Myocyte (in vitro differentiated cells): Measurements from ENCODE around the gene CPT1A. TPM values are rescaled to one million over a fixed set of nuclear protein-coding genes. Genes with fewer than 3 reads are reported as not detected.

ENCODE experiments used
- DNase-seq: peaks from one replicate; pipeline ENCODE4 v3.0.0-alpha.2; 2012; ENCODE audit warnings: low read depth
- total RNA-seq: library from RNA; depleted of rRNA; stranded (reverse); fragments of >200 nt; gene quantifications from 2 replicates; pipeline ENCODE4 v1.2.3, GENCODE V29; 2014

CPT1A gene
- total RNA-seq, 1 donor from 2014 or later, result 2.8 TPM

GRCh38 chr11:68804786-68805185, 36.9 kb downstream of the CPT1A start:
- no peak for DNase-seq

- DNase-seq, result no peak
Observed at GRCh38 chr11:68803766-68804165, 38.0 kb downstream of the CPT1A start.

DNA sequence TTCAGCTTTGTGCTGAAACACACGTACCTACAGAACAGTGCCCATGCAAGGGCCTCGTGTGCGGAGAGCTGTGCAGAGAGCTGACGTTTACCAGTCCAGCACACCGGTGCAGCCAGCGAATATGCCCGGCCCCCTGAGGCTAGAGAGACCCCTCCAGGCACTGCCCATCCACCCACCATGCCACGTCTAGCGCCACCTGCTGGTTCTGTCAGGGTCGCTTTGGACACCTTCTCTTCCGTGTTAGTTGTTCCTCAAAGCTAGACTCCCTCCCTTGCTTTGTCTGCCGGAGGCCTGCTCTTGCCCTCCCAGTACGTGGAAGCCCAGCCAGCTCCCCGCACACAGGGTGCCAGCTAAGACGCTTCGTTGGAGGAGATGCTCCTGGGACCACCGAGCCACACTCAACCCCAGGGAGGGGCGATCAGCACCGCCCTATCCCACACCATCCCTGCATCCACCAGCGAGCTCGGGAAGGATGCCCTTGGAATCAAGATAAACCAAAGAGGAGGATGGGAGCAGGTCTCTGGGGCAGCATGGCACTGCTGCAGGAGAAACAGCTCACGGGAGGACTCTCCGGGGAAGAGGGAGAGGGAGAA, 43.4 kb downstream of the CPT1A start:
- DNase-seq, result no peak

- DNase-seq, result no peak
Observed at GRCh38 chr11:68796801-68797200, 44.9 kb downstream of the CPT1A start.

DNA sequence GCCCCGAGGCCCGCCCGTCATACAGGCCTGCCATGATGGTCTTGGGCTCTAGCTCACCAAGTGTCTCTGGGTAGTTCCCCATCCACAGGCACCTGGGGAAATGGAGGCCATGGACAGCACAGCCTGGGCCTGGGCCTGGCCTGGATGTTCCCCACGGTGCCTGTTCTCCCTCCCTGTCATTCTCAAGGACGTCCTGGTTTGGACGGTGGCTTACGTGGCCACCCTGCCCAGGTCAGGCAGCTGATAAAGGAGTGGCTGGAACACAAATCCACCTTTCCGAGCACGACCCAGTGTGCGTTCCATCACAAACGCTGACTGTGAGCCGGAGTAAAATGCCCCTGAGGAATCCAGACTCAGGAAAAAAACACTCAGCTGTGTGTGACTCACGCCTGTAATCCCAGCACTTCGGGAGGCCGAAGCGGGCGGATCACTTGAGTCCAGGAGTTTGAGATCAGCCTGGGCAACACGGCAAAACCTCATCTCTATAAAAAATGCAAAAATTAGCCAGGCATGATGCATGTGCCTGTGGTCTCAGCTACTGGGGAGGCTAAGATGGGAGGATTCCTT, 49.2 kb downstream of the CPT1A start:
- DNase-seq, result no peak

- DNase-seq, result no peak
Observed at GRCh38 chr11:68784653-68785052, 57.1 kb downstream of the CPT1A start.

- no peak for DNase-seq
Observed at GRCh38 chr11:68783216-68783821, 58.4 kb downstream of the CPT1A start.

DNA sequence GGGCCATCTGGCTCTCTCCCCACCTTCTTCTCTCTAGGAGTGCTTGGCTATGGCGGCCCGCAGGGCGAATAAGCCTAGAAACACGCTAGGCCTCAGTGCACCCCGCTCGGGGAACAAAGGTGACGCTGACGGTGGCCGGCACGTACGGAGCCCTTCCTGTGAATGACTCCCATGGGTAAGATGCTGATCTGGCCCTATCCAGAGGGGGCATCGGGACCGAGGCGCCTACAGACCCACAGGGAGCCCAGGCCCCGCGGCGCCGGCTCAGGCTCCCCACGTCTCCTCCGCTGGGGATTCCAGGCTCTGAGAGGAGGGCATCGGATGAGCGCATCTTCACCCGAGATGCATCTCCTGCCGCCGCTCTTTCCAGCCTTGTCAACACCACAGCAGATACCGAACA, 59.0 kb downstream of the CPT1A start:
- DNase-seq, result no peak

GRCh38 chr11:68780829-68781228, 60.9 kb downstream of the CPT1A start:
- no peak for DNase-seq

DNA sequence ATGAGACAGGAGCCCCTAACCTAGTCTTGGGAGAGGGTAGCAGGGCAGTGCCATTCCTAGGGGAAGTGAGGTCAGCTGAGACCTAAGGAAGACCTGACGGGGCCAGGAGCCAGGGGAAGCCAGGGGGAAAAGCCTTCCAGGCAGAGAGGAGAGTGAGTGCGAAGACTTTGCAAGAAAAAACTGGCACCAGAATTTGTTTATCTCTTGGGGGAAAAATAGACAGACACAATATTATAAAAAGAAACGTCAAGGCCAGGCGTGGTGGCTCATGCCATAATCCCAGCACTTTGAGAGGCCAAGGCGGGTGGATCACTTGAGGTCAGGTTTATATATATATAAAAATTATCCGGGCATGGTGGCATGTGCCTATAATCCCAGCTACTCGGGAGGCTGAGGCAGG, 63.5 kb downstream of the CPT1A start:
- no peak for DNase-seq

- DNase-seq, result peak; percentile 17
Observed at GRCh38 chr11:68776442-68777235, 65.1 kb downstream of the CPT1A start.

DNA sequence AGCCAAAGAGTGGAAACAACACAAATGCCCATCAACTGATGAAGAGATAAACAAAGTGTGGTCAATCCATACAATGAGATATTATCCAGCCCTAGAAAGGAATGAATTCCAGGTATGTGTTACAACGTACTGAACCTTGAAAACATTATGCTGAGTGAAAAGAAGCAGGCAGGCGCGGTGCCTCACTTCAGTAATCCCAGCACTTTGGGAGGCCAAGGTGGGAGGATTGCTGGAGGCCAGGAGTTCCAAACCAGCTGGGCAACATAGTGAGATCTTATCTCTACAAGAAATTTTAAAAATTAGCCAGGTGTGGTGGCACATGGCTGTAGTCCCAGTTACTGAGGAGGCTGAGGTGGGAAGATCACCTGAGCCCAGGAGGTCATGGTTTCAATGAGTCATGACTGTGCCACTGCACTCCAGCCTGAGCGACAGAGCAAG, 65.7 kb downstream of the CPT1A start:
- DNase-seq, result no peak

GRCh38 chr11:68774194-68774585, 67.5 kb downstream of the CPT1A start:
- no peak for DNase-seq

DNA sequence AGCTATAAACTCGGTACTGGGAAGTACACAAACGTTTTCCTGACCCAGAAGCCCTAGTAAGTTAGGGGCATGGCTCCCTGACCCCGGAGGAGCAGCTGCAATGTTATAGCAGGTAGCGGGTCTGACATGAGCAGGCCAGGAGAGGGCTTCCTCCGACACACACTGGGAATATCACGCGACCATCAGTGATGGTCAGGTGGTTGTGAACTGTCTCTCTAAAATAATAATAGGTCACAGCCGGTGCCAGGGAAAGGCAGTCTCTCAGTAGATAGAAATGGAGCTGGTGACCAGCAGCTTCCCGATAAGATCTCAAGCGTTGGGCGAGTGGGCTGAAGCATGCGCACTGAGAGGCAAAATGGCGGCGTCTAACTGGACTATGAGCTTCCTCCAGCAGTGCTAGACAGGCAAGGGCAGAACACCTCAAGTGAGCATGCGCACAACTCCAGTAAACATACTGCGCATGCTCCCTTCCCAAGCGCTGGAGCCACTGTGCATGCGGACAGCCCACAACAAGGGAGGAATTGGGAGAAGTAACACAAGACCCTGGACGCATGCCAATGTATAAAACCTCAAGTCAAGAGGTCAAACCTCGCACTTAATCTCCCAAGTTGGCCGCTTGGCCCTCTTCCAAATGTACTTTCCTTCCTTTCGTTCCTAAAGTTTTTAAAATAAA, 68.1 kb downstream of the CPT1A start:
- DNase-seq, result peak; percentile 6

DNA sequence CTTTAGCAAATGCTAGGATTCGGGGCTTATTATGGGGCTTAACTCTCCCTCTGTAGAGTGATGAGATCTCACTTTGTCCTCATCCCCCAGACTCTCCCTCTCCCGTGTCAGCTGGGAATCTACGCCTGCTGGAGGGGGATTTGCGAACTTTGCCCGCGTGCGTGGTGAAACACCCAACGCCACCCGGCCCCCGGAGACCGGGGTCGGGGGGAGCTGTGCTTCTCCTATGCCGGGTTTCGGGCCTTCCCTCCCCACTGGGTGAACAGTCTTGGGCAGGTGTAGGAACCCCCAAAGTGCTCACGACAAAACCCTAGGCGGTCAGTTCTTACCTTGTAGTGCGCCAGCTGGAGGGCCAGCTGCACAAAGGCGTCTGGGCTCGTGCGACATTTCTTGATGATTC, 68.8 kb downstream of the CPT1A start:
- no peak for DNase-seq

GRCh38 chr11:68770781-68771180, 70.9 kb downstream of the CPT1A start:
- no peak for DNase-seq

DNA sequence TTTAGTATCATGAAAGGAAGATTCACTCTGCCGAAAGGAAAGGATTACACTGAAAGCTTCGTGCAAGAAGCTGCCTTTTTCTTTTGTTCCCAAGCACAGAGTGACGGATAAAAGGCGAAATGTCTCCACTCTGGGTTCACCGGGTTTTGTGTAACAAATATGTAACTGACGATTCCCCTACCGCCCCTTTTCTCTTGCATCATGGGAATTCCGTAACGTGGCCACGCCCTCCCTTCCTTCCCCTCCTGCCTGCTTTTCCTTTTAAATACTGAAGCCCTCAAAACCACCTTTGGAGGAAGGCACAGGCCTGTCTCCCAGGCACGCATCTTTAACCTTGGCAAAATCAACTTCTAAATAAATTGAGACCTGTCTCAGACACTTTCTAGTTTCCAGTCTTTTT, 74.0 kb downstream of the CPT1A start:
- no peak for DNase-seq

DNA sequence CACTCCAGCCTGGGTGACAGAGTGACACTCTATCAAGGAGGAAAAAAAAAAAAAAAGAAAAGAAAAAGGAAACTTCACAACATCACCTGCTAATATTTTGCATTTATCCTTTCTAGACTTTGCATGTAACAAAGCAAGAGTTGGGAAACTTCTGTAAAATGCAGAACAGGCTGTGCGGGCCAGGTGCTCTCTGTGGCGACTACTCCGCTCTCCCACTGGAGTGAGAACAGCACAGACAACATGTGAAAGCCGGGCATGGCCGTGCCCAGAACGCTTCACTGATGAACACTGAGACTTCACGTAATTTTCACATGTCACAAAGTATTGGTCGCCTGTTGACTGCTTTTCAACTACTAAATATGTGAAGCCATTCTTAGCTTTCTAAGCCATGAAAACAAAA, 74.9 kb downstream of the CPT1A start:
- no peak for DNase-seq

DNA sequence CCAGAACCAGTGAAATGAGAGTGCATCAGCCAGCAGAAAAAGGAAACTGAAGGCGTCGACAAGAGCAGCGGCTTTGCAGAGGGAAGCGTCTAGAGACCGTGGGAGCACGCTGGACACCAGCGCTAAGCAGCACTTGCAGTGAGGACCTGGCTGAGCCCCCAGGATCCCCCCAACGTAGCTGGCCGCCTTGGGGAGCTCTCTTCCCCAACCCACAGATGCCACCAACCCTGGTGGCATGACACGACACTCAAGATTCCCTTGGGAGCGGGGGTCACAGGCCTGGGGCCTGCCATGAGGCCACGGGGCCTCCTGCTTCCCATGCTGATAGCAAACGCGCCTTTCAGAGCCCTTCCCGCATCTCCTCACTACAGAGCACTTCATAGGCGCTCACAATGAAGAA, 77.0 kb downstream of the CPT1A start:
- no peak for DNase-seq

DNA sequence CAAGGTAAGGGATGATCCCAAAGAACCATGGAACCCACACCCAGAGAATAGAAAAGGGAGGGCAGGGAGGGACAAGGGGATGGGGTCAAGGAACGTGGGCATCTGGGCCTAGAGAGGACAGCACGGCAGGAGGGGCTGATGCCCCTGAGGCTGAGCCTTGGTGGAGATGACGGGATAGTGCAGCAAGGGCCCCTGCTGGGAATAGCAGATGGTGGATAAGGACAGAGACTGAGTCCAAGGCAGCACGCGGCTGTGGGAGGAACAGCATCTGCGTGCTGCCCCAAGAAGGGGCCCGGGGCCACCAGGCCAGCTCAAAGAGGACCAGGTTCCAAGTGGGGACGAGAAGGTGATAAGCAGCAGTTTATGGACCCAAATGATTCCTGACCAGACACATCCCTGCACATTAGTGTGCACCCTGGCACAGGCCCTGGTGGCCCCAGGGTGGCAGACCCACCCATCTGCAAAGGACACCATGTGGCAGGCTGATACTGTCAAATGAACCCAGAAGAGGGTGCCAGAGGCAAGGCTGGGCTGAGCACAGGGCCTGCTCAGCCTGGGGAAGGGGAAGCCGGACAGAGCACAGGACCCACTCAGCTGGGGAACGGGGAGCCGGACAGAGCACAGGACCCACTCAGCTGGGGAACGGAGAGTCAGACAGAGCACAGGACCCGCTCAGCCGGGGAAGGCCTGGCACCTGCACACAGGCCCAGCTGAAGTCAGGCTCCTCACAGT, 77.6 kb downstream of the CPT1A start:
- DNase-seq, result no peak

GRCh38 chr11:68763181-68763721, 78.5 kb downstream of the CPT1A start:
- no peak for DNase-seq
